Astrocyte of the cerebellum (primary cell): ENCODE results near the gene GRID1.

Source experiments
- DNase-seq: peaks from one replicate; pipeline ENCODE4 v3.0.0-alpha.2; 2011; ENCODE audit warnings: low read depth
- H3K4me3 ChIP-seq: 2 replicates; pipeline ENCODE4 v1.5.1; 2011; ENCODE audit warnings: mild to moderate bottlenecking, low read depth, low read length, moderate library complexity
- in situ Hi-C: cut with HindIII; loops from 2 replicates; pipeline ENCODE4 v1.10.0; 2017; ENCODE audit warnings: low sequenced_read_pairs
- TF ChIP-seq, protein P1 (sequence below): IDR thresholded peaks from 2 replicates; pipeline ENCODE4 v1.5.1; 2012; ENCODE audit warnings: low read length, low read depth, moderate library complexity, mild to moderate bottlenecking; ENCODE audit errors: missing control alignments

Gene GRID1

DNA sequence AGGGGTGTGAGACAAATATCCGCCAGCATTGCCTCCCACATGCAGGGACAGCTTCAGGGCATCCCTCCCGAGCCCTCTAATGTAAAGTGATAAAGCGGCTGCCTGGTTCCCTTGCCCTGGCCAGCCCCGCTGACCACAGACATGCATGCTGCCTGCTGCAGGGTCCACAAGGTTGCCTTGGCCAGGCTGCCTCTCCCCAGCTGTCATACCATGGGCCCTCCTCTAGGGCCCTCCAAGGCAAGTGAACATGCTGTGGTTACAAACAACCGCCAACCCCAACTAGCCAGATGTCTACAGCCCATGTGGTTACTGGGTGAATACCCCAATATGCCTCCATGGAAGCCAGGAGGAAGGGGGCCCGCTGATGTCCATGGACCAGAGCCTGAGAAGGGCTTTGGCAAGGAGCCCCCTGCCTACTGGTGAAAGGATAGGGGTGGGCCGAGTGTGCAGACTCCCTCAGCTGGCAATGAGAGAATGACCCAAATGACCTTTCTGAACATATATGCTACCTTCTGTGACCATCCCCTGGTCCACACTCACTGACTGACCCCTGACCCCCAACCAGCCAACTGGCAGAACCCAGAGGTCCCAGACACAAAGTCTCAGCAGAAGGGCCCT, 37.4 kb downstream of the GRID1 start:
- TF ChIP-seq, protein P1, sequence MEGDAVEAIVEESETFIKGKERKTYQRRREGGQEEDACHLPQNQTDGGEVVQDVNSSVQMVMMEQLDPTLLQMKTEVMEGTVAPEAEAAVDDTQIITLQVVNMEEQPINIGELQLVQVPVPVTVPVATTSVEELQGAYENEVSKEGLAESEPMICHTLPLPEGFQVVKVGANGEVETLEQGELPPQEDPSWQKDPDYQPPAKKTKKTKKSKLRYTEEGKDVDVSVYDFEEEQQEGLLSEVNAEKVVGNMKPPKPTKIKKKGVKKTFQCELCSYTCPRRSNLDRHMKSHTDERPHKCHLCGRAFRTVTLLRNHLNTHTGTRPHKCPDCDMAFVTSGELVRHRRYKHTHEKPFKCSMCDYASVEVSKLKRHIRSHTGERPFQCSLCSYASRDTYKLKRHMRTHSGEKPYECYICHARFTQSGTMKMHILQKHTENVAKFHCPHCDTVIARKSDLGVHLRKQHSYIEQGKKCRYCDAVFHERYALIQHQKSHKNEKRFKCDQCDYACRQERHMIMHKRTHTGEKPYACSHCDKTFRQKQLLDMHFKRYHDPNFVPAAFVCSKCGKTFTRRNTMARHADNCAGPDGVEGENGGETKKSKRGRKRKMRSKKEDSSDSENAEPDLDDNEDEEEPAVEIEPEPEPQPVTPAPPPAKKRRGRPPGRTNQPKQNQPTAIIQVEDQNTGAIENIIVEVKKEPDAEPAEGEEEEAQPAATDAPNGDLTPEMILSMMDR = no peak
- no peak for DNase-seq
- H3K4me3 ChIP-seq = no peak overlapping the region
- in situ Hi-C loops = no loop called here

DNA sequence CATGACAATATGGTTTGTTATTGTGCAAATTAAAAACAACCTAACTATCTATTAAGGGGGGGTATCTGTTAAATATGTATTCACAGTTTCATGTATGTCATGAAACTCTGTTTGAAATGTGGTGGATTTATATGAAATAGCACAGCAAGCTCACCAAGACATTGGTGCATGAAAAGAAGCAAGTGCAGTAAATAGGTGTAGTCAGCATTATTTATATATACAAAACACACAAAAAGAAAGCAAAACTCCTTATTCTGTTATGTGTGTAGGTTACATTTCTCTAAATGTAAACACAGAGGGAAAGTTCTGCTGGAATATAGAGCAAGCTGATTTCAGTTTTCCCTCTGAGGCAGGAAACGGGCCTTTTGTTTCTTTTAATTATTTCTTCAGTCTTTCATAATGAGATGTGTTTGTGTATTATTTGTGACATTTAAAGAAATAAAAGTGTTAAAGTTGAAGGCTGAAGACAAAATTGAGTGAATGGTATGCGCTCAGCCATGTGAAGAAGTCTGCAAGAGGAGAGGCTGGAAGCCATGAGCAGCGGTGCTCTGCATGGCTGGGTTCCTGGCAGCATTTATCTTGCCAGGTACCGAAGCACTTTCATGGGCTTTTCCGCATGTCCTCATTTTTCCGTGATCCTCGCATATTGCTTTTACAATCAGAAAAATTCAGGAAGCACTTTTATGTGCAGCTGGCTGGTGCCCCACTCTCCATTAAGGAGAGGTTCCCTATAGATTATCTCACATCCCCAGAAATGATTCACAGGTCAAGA, 38.5 kb downstream of the GRID1 start:
- in situ Hi-C loops = no loop called here
- H3K4me3 ChIP-seq = no peak overlapping the region
- TF ChIP-seq, protein P1 = no peak
- no peak for DNase-seq

DNA sequence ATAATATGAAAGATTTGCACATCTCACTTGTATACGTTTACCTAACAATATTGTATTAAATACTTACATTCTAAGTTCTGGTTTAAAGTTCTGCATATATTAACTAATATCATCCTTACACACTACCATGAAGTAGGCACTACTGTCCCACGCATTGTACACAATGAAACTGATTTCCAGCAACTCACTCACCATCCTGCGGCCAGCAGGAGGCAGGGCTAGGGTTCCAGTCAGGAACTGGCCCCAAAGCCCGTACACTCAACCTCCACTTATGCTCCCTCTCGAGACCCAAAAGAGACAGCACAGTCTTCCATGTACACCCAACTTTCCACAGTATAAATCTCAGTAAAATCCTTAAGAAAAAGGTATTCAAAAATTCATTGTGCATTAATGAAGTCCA, 41.4 kb downstream of the GRID1 start:
- no peak for DNase-seq
- TF ChIP-seq, protein P1 = no peak
- H3K4me3 ChIP-seq = no peak overlapping the region
- in situ Hi-C loops = no loop called here

DNA sequence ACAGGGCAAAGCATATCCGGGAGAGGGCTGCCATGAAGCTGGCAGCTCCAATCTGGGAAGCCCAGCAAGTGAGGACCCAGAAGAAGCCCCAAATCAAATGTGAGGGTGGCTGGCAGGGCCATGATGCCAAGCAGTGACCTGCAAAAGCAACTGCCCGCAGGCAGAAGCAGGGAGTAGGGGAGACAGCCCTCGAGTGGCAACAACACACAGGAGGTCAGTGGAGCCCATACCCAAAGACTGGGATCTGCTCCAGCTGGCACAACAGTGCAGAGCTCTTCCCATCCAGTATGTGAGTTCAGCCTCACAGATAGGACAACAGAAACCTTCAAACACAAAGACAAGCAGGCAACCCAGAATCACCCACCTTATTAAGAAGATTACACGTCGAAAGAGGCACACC, 45.0 kb downstream of the GRID1 start:
- DNase-seq = no peak
- H3K4me3 ChIP-seq = no peak overlapping the region
- in situ Hi-C loops = no loop called here
- TF ChIP-seq, protein P1 = no peak

- TF ChIP-seq, protein P1 = no peak
- in situ Hi-C loops = no loop called here
- no peak for DNase-seq
- no peak overlapping the region for H3K4me3 ChIP-seq
These were observed 46.9 kb downstream of the GRID1 start for GRCh38 chr10:86319676-86320075.

GRCh38 chr10:86317949-86318725, 48.5 kb downstream of the GRID1 start:
- no peak overlapping the region for H3K4me3 ChIP-seq
- TF ChIP-seq, protein P1 = no peak
- in situ Hi-C loops = no loop called here
- DNase-seq = no peak
